Muscle of back (tissue), 11 donors: Measurements from ENCODE around the gene MEGF6. TPM values are rescaled to one million over a fixed set of nuclear protein-coding genes. Genes with fewer than 3 reads are reported as not detected.

Experiments
- DNase-seq, 3 donors: peaks; one replicate each; pipeline versions ENCODE4 v3.0.0 to v3.0.0-alpha.2; 2013
- polyA plus RNA-seq, 10 donors: library from polyadenylated mRNA; unstranded; fragments of 120-200 nt; gene quantifications; one replicate each; pipeline ENCODE4 v1.2.1, GENCODE V29; 2013; ENCODE audit not compliant: insufficient read length in 10 of 10

MEGF6 gene
- polyA plus RNA-seq, 10 donors: 6.3 to 37.6 (median 9.5) TPM

GRCh38 chr1:3540876-3541275, 70.4 kb downstream of the MEGF6 start:
- DNase-seq: no peak

GRCh38 chr1:3539707-3540425, 71.4 kb downstream of the MEGF6 start:
- DNase-seq: peak; percentile 38 to 77 (median 55)

- no peak for DNase-seq
Measured at GRCh38 chr1:3537359-3537758, 73.9 kb downstream of the MEGF6 start.

- DNase-seq: peak in 1 of 3 donors; percentile 74
Measured at GRCh38 chr1:3536420-3537195, 74.7 kb downstream of the MEGF6 start.

GRCh38 chr1:3535732-3536131, 75.6 kb downstream of the MEGF6 start:
- DNase-seq: no peak

GRCh38 chr1:3534803-3535637, 76.3 kb downstream of the MEGF6 start:
- no peak for DNase-seq

GRCh38 chr1:3533067-3534048, 78.0 kb downstream of the MEGF6 start:
- DNase-seq: no peak

- no peak for DNase-seq
Measured at GRCh38 chr1:3531928-3532327, 79.4 kb downstream of the MEGF6 start.

GRCh38 chr1:3530926-3531818, 80.1 kb downstream of the MEGF6 start:
- peak; percentile 58 to 87 (median 62) for DNase-seq

- DNase-seq: no peak
Measured at GRCh38 chr1:3530086-3530925, 81.0 kb downstream of the MEGF6 start.

- DNase-seq: peak; percentile 59 to 77 (median 67)
Measured at GRCh38 chr1:3529099-3529729, 82.1 kb downstream of the MEGF6 start.

GRCh38 chr1:3527774-3528173, 83.5 kb downstream of the MEGF6 start:
- no peak for DNase-seq

- DNase-seq: no peak
Measured at GRCh38 chr1:3525551-3526482, 85.5 kb downstream of the MEGF6 start.

GRCh38 chr1:3524556-3525203, 86.6 kb downstream of the MEGF6 start:
- DNase-seq: no peak

GRCh38 chr1:3523980-3524379, 87.3 kb downstream of the MEGF6 start:
- DNase-seq: no peak

GRCh38 chr1:3522564-3523265, 88.6 kb downstream of the MEGF6 start:
- DNase-seq: peak in 2 of 3 donors; percentile 63 to 73
